ENCODE results near the gene LTB4R. TPM values are rescaled to one million over a fixed set of nuclear protein-coding genes. Genes with fewer than 3 reads are reported as not detected.
"Not testable (repeated sequence)": the region's sequence is repeated elsewhere in the genome, so short reads cannot be mapped to it uniquely, and the experiment has no call there.

LTB4R gene
- polyA plus RNA-seq, 3 donors: 5.0 to 7.2 (median 5.7) TPM

DNA sequence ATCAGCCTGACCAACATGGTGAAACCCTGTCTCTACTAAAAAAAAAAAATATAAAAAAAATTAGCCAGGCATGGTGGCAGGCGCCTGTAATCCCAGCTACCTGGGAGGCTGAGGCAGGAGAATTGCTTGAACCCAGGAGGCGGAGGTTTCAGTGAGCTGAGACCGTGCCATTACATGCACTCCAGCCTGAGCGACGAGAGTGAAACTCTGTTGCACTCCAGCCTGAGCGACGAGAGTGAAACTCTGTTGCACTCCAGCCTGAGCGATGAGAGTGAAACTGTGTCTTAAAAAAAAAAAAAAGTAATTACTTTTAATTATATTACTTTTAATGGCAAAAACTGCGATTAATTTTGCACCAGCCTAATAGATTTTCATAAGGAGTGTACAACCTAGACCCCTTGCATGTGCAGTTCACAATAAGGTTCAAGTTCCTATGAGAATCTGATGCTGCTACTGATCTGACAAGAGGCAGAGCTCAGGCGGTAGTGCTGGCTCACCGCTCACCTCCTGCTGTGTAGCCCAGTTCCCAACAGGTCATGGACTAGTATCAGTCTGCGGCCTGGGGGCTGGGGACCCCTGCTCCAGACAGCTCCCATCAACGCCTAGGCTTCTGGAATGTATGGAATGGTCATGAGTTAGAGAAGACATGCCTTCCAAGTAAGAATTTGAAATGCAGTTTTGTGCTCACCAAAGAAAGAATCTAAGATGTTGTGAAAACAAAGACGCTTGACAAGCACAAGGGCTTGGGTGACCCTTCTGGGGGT is 10.1 kb downstream of the LTB4R start:
- no peak for DNase-seq

DNA sequence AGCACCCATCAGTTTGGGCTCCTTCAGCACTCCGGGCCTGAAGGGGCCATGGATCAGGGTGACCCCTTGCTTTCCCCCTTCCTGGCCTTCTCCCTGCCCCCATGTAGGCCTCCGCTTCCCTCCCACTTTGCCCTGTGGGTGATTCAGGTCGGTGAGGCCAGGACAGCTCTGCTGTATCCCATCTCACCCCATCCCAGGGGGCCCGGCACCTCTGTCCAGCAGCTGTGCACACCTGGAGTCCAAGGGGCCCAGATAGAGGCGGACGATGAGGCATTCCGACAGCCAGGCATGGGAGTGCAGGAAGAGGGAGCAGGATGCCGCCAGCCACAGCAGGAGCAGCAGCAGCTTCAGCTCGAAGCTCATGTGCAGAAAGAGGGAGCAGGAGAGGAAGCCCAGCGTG is 11.4 kb downstream of the LTB4R start:
- DNase-seq: no peak

DNA sequence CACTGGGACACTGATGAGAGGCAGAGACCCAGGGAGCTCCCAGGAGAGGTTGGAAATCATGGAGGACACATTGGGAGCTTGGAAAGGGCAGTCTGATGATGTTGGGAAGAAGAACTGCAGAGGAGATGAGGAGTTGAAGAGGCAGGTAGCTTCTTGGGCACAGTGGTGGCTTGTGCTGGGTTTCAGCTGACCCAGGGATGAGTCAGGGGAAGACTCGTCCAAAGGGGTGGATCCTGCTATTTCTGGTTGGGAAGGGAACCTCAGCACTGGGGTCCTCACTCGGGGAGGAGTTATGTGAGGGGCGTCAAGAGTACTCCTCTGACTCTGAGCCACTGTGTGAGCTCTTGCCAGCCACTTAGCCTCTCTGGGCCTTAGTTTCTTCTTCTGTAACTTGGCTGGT is 12.0 kb downstream of the LTB4R start:
- DNase-seq: no peak

DNA sequence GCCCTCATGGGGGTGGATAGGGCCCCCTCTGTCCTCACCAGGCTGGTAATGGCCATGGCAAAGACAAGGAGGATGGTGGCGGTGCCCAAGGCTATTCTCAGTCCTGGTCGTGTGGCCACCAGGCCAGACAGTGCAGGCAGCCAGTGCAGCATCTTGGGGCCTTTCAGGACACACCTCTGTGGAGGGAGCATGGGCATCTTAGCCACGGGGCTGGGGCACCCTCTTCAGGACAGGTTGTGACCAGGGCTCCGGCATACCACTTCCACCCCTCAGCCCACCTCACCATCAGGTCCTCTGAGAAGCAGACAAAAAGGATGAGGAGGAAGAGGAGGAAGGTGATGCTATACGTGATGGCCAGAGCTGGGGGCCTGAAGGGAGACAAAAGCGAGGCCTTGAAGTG is 12.7 kb downstream of the LTB4R start:
- DNase-seq: no peak

DNA sequence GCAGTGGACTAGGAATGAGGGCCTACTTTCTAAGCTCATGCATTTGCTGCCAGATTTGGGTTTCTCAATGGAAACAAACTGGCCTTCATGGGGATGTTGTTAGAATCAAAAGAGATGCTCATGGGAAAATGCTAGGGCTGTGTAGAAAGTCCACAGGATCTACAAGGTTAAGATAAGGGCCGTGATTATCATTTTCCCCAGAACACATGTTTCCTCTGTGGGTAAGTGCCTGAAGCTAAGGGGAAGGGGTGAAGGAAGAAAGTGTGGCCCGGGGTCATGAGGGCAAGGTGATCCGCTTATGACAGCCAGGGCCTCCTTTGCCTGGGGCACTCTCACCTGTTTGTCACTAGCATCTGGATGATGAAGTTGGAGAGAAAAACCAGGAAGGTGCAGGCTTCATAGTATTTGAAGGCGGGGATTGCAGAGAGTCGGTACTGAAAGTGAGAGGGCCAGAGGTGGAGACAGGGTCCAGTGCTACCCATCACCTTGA is 13.8 kb downstream of the LTB4R start:
- no peak for DNase-seq

DNA sequence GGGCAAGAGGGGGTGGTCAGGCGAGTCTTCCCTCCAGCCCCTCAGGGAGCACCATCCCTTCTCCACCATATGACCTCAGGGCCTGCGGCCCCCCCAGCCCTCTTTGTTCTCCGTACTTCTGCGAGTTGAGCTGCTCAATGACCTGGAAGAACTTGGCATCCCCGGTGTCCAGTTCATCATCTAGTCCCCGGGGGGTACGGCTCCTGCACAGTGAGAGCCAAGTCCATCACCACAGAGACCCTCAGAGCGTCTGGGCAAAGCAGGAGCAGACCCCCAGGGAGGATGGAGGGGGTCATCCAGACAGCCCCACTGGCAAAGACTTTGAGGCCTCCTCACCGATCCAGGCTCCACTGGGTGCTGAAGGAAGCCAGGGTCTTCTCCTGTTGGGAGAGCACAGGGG is 14.7 kb downstream of the LTB4R start:
- no peak for DNase-seq

DNA sequence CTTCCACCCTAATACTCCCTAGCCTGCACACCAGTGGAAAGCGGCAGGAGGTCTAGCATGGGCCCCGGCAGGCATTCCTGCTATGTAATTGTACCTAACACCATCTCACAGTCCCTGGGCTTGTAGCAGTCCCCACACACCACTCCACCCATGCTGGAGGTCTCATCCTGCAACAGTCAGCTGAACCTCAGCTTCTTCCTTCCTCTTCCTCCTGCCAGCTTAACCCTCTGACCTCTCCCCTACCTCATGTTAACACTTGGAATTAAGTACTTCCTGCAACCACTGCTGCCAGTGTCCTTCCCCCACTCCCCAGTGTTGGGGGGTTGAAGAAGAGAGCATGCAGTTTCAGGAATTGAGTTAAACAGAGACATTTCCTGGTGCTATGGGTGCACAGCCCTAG is 16.0 kb downstream of the LTB4R start:
- DNase-seq: no peak

DNA sequence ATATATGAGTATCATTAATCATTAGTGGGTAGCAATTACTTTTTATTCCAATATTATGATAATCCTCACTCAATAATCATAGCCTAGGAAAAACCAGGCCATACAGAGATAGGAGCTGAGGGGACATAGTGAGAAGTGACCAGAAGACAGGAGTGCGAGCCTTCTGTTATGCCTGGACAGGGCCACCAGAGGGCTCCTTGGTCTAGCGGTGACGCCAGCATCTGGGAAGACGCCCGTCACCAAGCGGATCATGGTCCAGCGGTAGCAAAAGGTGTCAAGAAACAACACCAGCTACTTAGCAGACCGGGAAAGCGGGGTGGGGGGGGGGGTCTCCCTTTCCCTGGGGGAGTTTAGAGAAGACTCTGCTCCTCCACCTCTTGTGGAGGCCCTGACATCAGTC is 16.6 kb downstream of the LTB4R start:
- DNase-seq: not testable (repeated sequence)

DNA sequence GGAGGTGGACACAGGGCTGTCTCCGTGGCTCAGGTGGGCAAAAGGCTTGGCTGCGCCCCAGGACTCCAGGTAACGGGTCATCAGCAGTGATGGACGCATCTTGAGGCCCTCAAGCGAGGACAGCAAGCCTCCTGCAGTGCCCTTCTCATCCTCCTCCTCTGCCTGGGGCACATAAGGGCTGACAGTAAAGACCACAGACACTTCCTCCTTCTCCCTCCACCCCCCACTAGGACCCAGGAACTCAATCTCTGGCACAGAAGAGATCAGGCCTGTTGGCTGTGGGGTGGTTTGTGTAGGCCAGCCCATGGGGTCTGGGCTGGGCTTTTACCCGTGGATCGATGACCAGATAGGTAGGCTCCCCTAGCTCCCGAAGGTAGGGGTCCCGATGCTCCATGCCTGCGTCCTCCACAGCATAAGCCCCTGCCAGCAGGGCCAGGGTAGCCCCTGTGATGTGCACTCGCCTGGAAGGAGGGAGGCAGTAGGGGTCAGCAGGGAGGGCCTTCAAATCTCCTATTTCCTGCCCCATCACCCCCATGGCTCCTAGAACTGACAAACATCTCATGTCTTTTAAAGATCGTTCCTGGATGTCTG is 17.9 kb downstream of the LTB4R start:
- no peak for DNase-seq

DNA sequence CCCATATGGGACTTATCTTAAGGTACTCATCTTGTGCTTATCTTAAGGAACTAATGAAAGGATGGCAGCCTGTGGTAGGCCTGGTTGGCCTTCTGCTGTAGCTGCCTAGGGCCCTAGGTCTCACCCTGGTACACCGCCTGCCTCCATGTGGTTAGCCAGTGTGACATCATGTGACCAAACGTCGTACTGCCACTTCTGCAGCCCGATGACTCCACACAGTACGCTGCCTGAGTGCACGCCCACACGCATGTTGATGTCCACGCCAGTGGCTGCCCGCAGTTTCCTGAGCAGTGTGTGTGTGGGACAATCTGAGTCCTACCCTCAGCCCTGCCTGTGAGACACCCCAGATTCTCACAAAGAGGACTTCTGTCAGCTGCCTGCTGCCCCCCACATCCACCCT is 18.4 kb downstream of the LTB4R start:
- no peak for DNase-seq

DNA sequence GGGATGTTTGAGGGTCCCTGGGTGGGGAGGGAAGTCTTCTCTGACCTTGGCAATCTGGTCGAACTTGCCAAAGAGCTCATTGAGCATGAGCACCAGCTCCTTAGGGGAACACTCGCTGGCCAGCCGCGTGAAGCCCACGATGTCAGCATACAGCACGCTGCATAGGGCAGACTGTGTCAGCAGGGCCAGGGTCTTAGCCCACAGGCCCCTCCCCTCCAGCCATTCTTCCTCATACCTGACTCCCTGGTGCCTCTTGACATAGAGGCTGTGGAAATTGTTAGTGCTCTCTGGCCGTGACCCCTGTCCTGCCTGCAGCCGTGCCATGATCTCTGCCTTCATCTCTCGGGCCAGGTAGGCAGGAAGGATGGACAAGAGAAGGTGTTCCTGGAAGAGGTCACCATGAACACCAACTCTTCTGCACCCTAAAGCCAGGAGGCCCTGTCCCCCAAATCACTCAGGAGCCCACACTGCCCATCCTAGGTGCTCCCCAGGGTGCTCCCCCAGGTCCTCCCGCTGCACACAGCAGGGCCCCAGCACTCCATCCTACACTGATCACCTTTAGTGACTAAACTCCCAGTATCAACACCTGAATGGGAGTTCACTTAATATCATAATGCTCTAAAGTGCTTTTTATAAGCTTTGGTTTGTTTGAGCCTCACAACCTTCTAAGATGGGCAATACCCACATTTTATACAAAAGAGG is 19.8 kb downstream of the LTB4R start:
- no peak for DNase-seq

DNA sequence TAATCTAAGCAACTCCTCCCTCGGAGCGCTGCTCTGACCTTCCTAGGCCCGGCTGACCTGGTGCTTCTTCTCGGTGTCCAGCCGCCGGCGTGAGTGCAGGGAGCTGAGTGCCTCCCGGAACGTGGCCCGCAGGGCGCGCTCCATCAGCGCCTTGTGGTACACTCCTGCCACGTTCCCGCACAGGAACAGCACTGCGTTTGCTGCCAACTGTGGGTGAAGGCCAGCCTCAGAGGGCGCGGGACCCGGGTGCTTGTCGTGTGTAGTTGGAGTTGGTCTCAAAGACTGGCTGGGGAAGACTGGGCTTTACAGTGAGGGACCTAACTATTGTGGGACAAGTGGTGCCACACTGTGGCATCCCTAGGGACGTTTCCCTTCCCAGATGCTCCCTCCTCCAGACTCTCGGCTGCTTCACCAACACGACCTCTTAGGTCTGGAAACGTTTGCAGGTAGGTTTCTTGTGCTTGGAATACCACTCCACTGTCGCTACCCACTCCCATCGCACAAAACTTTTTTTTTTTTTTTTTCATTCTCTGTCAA is 20.5 kb downstream of the LTB4R start:
- DNase-seq: no peak

DNA sequence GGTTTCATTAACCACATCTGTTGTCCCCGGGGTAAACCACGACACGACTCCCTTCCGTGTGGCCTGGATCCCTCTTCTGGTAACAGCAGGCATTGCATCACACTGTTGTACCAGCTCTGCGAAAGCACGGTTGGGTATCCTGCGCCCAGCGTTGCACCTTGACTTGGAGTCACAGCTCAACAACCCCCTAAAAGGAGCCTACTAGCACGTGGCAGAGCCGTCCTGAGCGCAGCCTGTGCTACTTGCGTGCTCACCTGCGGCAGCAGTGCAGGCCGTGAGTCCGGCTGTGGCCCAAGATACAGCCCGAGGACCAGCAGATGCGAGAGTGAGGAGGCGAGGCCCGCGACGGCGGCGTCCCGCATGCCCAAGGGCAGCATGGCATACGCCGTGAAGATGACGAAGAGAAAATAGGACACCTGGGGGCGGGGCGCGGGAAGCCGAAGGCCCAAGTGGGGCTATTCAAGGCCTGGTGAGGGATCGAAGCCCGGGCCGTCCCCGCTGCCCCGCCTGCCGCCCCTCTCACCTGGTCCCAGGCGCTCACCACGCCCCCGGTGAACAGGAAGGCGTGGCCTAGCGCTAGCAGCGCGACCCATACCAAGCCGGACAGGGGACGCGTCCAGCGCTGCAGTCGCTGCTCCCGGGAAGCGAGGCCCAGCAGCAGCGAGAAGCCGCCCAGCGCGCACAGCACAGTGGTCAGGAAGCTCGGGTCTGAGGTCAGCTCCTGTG is 21.1 kb downstream of the LTB4R start:
- peak; percentile 72 for DNase-seq

DNA sequence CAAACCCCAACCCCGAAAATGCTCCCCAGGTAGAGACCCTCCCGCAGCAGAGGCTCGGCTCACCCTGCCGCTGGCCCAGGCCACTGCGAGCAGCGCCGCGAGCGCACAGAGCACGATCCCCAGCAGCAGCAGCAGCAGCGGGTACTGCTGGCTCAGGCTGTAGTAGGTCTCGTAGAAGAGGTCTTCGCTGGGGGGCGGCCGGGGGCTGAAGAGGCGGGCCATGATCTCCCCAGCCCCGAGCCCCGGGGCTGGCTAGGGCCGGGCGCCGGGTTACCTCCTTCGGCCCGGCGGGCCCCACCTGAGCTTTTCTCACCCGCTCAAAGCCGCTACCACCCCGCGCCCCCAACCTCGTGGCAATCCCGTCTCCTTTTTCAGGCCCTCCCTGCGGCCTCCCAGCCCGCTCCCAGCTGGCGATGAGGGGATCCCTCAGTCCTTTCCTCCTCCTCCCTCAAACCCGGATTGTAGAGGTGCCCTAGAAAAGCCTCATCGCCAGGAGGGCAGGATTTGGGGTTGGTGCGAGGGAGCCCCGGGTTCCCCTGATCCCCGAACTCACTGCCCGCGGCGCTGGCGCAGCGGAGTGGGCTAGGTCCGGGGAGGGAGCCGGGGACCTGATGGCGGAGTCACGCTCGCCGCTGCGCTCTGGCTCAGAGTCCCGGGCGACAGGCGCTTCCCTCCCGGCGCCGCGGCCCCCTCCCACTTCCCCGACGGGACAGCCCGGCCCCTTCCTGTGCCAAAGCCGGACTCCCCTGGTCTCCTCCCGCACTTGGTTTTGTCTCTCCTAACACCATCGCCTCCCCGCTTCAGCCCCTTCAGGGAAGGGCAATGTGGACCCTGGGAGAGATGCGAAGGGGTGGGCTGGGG is 23.4 kb downstream of the LTB4R start, which contains the start of gene ADCY4:
Gene ADCY4 (minus strand): TSS at position 641 of the 861 bp plus-strand sequence. CDS start 419 bp downstream, at position 222.
- DNase-seq: no peak

DNA sequence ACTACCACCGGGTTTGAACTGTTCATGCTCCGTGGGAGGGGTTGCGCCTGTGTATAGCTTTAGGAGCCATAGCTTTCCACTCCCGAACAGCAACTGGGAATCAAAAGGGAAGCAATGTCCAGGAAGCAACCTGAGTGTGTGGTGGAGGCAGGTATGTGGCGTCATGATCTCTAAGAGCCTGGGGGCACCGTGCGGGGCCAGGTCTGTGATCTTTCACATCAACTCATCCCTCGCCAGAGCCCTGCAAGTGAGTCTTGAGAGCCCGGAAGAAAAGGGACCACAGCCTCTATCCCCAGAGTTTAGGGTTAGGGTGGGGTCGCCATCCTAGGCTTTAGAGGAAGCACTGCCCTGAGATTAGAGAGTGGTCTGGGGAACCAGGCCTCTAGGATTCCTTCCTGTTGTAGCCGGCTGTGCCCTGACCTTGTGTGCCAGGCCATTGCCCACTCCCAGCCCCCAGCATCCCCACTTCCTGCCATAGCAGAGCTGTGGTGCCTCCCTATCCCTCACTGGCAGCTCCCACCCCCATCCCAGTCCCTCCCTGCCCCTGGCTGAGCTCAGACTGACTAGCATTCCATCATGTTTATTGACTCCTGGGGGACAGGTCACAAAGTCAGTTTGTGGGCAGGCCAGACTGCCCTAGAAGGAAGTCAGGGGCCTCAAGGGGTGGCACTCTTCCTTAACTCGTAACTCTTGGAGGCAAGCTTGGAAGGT is 24.3 kb downstream of the LTB4R start:
- DNase-seq: no peak

DNA sequence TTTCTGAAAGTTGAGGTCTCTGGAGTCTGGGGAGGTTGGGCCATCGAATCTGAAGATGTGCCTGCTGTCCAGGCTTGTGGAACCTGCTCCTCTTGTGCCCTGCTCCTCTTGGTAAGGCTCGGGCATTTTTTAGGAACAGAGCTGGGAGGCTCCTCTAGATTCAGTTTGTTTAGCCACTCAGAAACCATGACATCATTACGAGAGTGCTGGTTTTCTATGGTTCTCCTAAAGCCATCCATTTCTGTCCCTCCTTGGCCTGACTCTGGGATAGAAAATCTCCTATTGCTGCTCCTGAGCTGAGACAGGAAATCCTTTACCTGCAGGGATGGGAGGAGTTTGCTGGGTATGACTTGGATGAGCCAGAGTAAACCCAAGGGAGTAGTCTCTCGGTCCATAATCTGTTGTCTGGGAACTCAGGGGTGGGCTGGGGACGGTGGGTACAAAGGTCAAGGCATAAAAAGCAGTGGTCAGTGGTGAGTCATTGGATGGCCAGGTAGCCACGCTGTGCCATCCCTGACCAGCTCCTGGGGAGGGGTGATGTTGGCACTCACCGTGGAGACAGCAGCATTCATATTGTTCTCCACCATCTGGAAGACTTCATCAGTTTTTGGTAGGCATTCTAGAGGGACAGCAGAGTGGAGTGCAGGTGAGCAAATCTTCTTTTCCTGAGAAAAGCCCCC is 26.0 kb downstream of the LTB4R start:
- DNase-seq: no peak

DNA sequence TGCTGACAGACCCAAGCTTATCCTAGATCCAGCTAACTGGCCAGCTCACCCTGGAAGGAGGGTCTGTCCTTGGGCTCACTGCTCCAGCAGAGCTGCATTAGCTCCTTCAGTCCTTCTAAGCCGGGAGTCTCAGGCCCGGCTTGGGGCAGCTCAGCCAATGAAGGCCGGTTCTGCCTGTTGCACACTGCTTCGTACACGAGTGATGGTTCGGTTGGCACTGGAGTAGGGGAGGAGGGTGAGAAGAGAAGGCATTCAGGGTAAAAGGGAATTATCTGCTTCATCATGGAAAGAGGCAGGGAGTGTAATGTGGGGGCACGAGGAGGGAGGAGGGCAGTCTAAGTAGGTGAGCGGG is 26.5 kb downstream of the LTB4R start:
- DNase-seq: no peak

DNA sequence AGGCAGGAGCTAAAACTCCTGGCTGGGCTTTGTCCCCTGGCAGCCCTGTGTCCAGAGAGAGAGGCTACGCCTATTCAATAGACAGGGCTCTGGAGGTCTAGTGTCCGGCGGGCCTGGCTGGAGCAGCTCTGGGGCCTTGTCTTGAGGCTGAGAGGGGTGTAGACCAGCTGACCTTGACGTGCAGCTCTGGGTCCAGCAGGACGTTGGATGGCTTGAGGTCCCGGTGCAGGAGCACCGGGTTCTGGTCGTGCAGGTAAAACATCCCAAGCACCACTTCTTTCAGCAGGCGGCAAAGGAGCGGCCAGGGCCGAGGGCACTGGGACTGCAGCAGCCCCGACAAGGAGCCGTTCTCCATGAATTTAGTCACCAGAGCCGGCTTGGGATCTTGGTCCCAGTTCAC is 27.5 kb downstream of the LTB4R start:
- DNase-seq: no peak

DNA sequence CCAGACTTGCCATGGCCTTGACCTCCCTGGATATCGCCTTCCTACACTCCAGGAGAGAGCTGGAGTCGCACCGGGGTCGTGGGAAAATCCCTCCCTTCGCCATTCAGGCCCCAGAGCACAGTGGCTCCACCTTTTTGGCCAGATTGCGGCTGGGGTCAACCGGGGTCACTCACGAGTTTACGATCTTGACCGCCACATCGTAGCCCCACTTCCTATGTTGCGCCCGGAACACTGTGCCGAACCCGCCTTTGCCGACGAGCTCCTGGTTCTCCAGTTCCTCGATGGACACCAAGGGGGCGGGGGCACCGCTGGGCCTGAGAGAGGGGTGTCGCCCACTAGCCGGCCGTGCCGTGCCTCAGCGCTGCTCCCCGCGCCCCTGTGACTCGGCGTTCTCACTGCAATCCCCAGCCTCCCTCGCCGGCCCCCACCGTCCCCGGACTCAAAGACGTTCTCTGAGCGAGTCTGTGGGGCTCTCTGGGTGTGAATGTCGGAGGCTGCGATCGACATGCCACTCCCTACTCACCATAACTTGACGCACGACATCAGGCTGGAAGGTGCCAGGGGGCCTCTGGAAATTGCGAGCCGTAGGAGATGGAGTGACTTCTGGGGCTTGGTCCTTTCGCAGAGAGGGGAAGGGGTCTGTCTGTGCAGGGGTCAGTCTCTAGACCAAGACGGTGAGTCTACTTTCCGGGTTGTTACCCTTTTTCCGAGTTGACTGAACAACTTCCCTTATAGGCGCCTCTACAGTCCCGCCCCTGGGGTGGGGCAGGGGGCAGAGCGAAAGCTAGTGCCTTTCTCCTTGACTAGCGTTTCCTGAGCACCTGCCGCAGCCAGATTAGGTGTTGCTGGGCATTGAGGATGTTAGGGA is 28.2 kb downstream of the LTB4R start, which contains the start of gene RIPK3:
Gene RIPK3 (minus strand): TSS at position 708 of the 868 bp plus-strand sequence. CDS start 165 bp downstream, at position 543.
- no peak for DNase-seq
